H1 (cell line): ENCODE data around the gene CAPN11. TPM values are rescaled to one million over a fixed set of nuclear protein-coding genes. Genes with fewer than 3 reads are reported as not detected.

Source experiments
- CTCF ChIA-PET: fragments of 300-600 bp; sonication (Branson Sonifier 250); formaldehyde crosslinking; loops from one replicate; lab custom pipeline; 2021; ENCODE audit not compliant: partially characterized antibody; lab: Charles Lee
- POLR2A ChIA-PET: fragments of 300-600 bp; sonication (Branson Sonifier 250); formaldehyde crosslinking; loops from one replicate; lab custom pipeline; 2021; ENCODE audit warnings: inconsistent platforms; ENCODE audit not compliant: partially characterized antibody; lab: Charles Lee
- DNase-seq, 2 experiments: peaks; one replicate each; pipeline versions ENCODE4 v3.0.0 to v3.0.0-alpha.2; 2010 to 2022; ENCODE audit warnings: low spot score in 2 of 2, low read depth in 1 of 2, mixed read lengths in 1 of 2
- FAIRE-seq: peaks from 2 replicates; lab custom pipeline; 2011; peaks lifted over from hg19 to GRCh38; lab: Jason Lieb, UNC
- H2AFZ ChIP-seq: 2 replicates; pipeline ENCODE4 v1.8.1; 2012; ENCODE audit warnings: low read length, inconsistent platforms
- H2AK5ac ChIP-seq: 2 replicates; pipeline ENCODE4 v1.6.1; 2013; ENCODE audit warnings: low read depth, low read length
- H2BK120ac ChIP-seq: replicated peaks from 2 replicates; pipeline ENCODE3; 2013; ENCODE audit warnings: low read depth, low read length, inconsistent platforms
- H2BK12ac ChIP-seq: 2 replicates; pipeline ENCODE4 v1.6.1; 2013; ENCODE audit warnings: low read depth, low read length
- H2BK15ac ChIP-seq: 2 replicates; pipeline ENCODE4 v1.6.1; 2013; ENCODE audit warnings: low read length
- H2BK20ac ChIP-seq: 2 replicates; pipeline ENCODE4 v1.6.1; 2013; ENCODE audit warnings: low read length
- H2BK5ac ChIP-seq: 2 replicates; pipeline ENCODE4 v1.6.1; 2013; ENCODE audit warnings: low read depth, low read length
- H3K14ac ChIP-seq: 2 replicates; pipeline ENCODE4 v1.6.1; 2013; ENCODE audit warnings: inconsistent platforms; ENCODE audit not compliant: insufficient read length
- H3K18ac ChIP-seq: 2 replicates; pipeline ENCODE4 v1.6.1; 2013; ENCODE audit warnings: low read length; ENCODE audit errors: extremely low read depth
- H3K23ac ChIP-seq: 2 replicates; pipeline ENCODE4 v1.6.1; 2013; ENCODE audit warnings: inconsistent platforms; ENCODE audit not compliant: insufficient read length
- H3K23me2 ChIP-seq: 2 replicates; pipeline ENCODE4 v1.6.1; 2013; ENCODE audit warnings: low read depth, low read length
- H3K27ac ChIP-seq: 2 replicates; pipeline ENCODE4 v1.6.1; 2011; ENCODE audit warnings: low read depth, low read length, inconsistent platforms
- H3K27me3 ChIP-seq, 4 experiments: replicated peaks in 1 of 4; 1 replicate in 1 of 4; 2 replicates in 3 of 4; pipeline versions ENCODE4 v1.6.1 to v1.8.1; 2011 to 2013; ENCODE audit warnings: low read length in 3 of 4, mild to moderate bottlenecking in 3 of 4, inconsistent platforms in 2 of 4, mixed read lengths in 2 of 4, moderate library complexity in 1 of 4; ENCODE audit not compliant: control insufficient read depth in 3 of 4, insufficient read depth in 3 of 4; ENCODE audit errors: extremely low read depth in 1 of 4
- H3K36me3 ChIP-seq, 4 experiments: 2 replicates each; pipeline versions ENCODE4 v1.6.1 to v1.8.1; 2011 to 2013; ENCODE audit warnings: mild to moderate bottlenecking in 4 of 4, low read length in 3 of 4, moderate library complexity in 2 of 4, control low read depth in 1 of 4, inconsistent platforms in 1 of 4; ENCODE audit not compliant: insufficient read depth in 4 of 4, control insufficient read depth in 2 of 4
- H3K4ac ChIP-seq: replicated peaks from 2 replicates; pipeline ENCODE3; 2013; ENCODE audit warnings: low read length, low read depth, mixed read lengths, inconsistent platforms; ENCODE audit not compliant: insufficient read length
- H3K4me1 ChIP-seq, 4 experiments: replicated peaks in 1 of 4; 1 replicate in 1 of 4; 2 replicates in 3 of 4; pipeline versions ENCODE4 v1.6.1 to v1.8.1; 2011 to 2013; ENCODE audit warnings: low read length in 3 of 4, inconsistent platforms in 2 of 4, mixed read lengths in 1 of 4; ENCODE audit not compliant: insufficient read depth in 4 of 4, control insufficient read depth in 3 of 4
- H3K4me2 ChIP-seq, 2 experiments: 2 replicates each; pipeline versions ENCODE4 v1.6.1 to v1.8.1; 2011 to 2013; ENCODE audit warnings: low read depth in 2 of 2, low read length in 2 of 2, control low read depth in 1 of 2, inconsistent platforms in 1 of 2, mild to moderate bottlenecking in 1 of 2; ENCODE audit not compliant: insufficient read depth in 1 of 2
- H3K4me3 ChIP-seq, 4 experiments: fragments of 200-600, 300-600 bp in 1 of 4; sonication (generic), shearing (Covaris generic), sonication (Bioruptor Twin) in 1 of 4; 2 replicates each; pipeline versions ENCODE4 v1.5.1 to v1.8.1; 2011 to 2016; ENCODE audit warnings: low read length in 4 of 4, low read depth in 3 of 4, control low read depth in 2 of 4, inconsistent platforms in 2 of 4, mild to moderate bottlenecking in 2 of 4, mixed read lengths in 1 of 4, moderate library complexity in 1 of 4; ENCODE audit not compliant: insufficient read depth in 2 of 4; ENCODE audit errors: extremely low read depth in 1 of 4
- H3K56ac ChIP-seq: replicated peaks from 2 replicates; pipeline ENCODE3; 2013; ENCODE audit warnings: low read depth, mild to moderate bottlenecking, mixed read lengths, low read length, inconsistent platforms; ENCODE audit not compliant: insufficient read length
- H3K79me1 ChIP-seq: 2 replicates; pipeline ENCODE4 v1.6.1; 2013; ENCODE audit warnings: low read depth, low read length, control low read depth
- H3K79me2 ChIP-seq, 2 experiments: 2 replicates each; pipeline versions ENCODE4 v1.6.1 to v1.8.1; 2012 to 2013; ENCODE audit warnings: low read length in 2 of 2, mild to moderate bottlenecking in 2 of 2, inconsistent platforms in 1 of 2; ENCODE audit not compliant: insufficient read depth in 2 of 2, control insufficient read depth in 1 of 2
- H3K9ac ChIP-seq, 4 experiments: replicated peaks in 1 of 4; 1 replicate in 1 of 4; 2 replicates in 3 of 4; pipeline versions ENCODE4 v1.6.1 to v1.8.1; 2011 to 2013; ENCODE audit warnings: low read depth in 3 of 4, low read length in 3 of 4, control low read depth in 2 of 4, mild to moderate bottlenecking in 2 of 4, moderate library complexity in 2 of 4, inconsistent platforms in 1 of 4; ENCODE audit errors: extremely low read depth in 1 of 4
- H3K9me3 ChIP-seq, 2 experiments: 2 replicates each; pipeline versions ENCODE4 v1.6.1 to v1.8.1; 2012 to 2013; ENCODE audit warnings: mild to moderate bottlenecking in 2 of 2, moderate library complexity in 2 of 2, control low read depth in 1 of 2, inconsistent platforms in 1 of 2, low read depth in 1 of 2, low read length in 1 of 2, mixed read lengths in 1 of 2; ENCODE audit not compliant: insufficient read depth in 2 of 2
- H4K20me1 ChIP-seq, 2 experiments: replicated peaks in 1 of 2; 2 replicates each; pipeline versions ENCODE3 to v1.8.1; 2011 to 2013; ENCODE audit warnings: inconsistent platforms in 2 of 2, low read length in 2 of 2, mild to moderate bottlenecking in 1 of 2; ENCODE audit not compliant: insufficient read depth in 2 of 2, control insufficient read depth in 1 of 2
- H4K5ac ChIP-seq: 2 replicates; pipeline ENCODE4 v1.6.1; 2013; ENCODE audit warnings: low read length, low read depth, mixed read lengths, inconsistent platforms; ENCODE audit not compliant: insufficient read length
- H4K8ac ChIP-seq: 2 replicates; pipeline ENCODE4 v1.8.0; 2013; ENCODE audit warnings: mild to moderate bottlenecking, moderate library complexity, low read length, inconsistent platforms; ENCODE audit not compliant: insufficient read depth; ENCODE audit errors: extremely low read depth
- H4K91ac ChIP-seq: replicated peaks from 2 replicates; pipeline ENCODE3; 2013; ENCODE audit warnings: low read length, mixed read lengths, inconsistent platforms; ENCODE audit not compliant: insufficient read length
- BACH1 ChIP-seq: IDR thresholded peaks from 2 replicates; pipeline ENCODE4 v1.6.1; 2012; ENCODE audit warnings: low read length, improper control_type of control experiment
- CREB1 ChIP-seq: IDR thresholded peaks from 2 replicates; pipeline ENCODE4 v1.6.1; 2012; ENCODE audit warnings: inconsistent platforms
- E2F6 ChIP-seq: IDR thresholded peaks from 2 replicates; pipeline ENCODE4 v1.6.1; 2012; ENCODE audit warnings: inconsistent platforms
- KDM1A ChIP-seq: fragments of 200-600, 300-600 bp; sonication (generic); IDR thresholded peaks from 2 replicates; pipeline ENCODE4 v1.7.1; 2016; ENCODE audit warnings: mild to moderate bottlenecking, low read length, borderline replicate concordance
- RAD21 ChIP-seq, 2 experiments: IDR thresholded peaks in 1 of 2; conservative IDR thresholded peaks in 1 of 2; 2 replicates each; pipeline ENCODE4 v1.6.1; 2011; ENCODE audit warnings: low read depth in 2 of 2, low read length in 2 of 2, improper control_type of control experiment in 1 of 2, inconsistent platforms in 1 of 2, mild to moderate bottlenecking in 1 of 2, moderate library complexity in 1 of 2
- RFX5 ChIP-seq: IDR thresholded peaks from 2 replicates; pipeline ENCODE4 v1.6.1; 2011; ENCODE audit warnings: low read depth, low read length, improper control_type of control experiment, borderline replicate concordance
- SAP30 ChIP-seq: fragments of 300-600 bp; sonication (generic); IDR thresholded peaks from 2 replicates; pipeline ENCODE4 v1.7.1; 2012; ENCODE audit warnings: low read length, moderate library complexity, mild to moderate bottlenecking, inconsistent platforms; ENCODE audit not compliant: insufficient read depth, insufficient replicate concordance
- SP1 ChIP-seq: IDR thresholded peaks from 2 replicates; pipeline ENCODE4 v1.6.1; 2011; ENCODE audit warnings: low read depth, low read length
- SP2 ChIP-seq: IDR thresholded peaks from 2 replicates; pipeline ENCODE4 v1.6.1; 2012; ENCODE audit warnings: mild to moderate bottlenecking, low read length, inconsistent platforms
- TBP ChIP-seq: IDR thresholded peaks from 2 replicates; pipeline ENCODE4 v1.6.1; 2011; ENCODE audit warnings: low read depth, low read length, improper control_type of control experiment
- USF2 ChIP-seq: IDR thresholded peaks from 2 replicates; pipeline ENCODE4 v1.6.1; 2011; ENCODE audit warnings: low read length, improper control_type of control experiment
- WGBS, 2 experiments: shearing (Covaris generic) in 1 of 2; methylation state at CpG; one replicate each; pipeline versions ENCODE4 v1.1.6 to v1.1.7; 2013 to 2015; ENCODE audit warnings: low lambda C conversion rate in 2 of 2, mixed read lengths in 2 of 2, inconsistent platforms in 1 of 2, low coverage in 1 of 2, missing lambda C conversion rate in 1 of 2; ENCODE audit not compliant: insufficient replicate concordance in 2 of 2, insufficient coverage in 1 of 2, insufficient read length in 1 of 2; ENCODE audit errors: extremely low coverage in 1 of 2, missing lambda C conversion rate in 1 of 2; 5-methylcytosine and 5-hydroxymethylcytosine counted together
- polyA plus RNA-seq, 7 experiments: library from polyadenylated mRNA; depleted of rRNA in 3 of 7; stranded (reverse) in 5 of 7; unstranded in 2 of 7; fragments of >200 nt in 5 of 7; fragments of 200-250 nt in 2 of 7; gene quantifications; 1 replicate in 5 of 7; 2 replicates in 1 of 7; 4 replicates in 1 of 7; pipeline versions ENCODE4 v1.2.1 to v1.2.3, GENCODE V29; 2011 to 2013; ENCODE audit warnings: missing spikeins in 2 of 7, mixed read lengths in 2 of 7
- total RNA-seq: library from RNA; stranded (reverse); fragmentation: NEBNext Ultra II Directional; extraction: Animal tissue kit (Norgen Biotek cat#: 25700); gene quantifications from 2 replicates; pipeline ENCODE4 v1.2.1, GENCODE V29; 2021

Gene CAPN11
- total and polyA plus RNA-seq, 2 of the 8 experiments (the other 6 are each of a cell fraction or from before 2014, with no cell fraction given), result 0.95 to 0.97 TPM

- WGBS, 2 experiments, result 91% methylated on average over 5 of the region's 5 CpGs; no CpG with 5 or more reads in 1 of the 2 experiments
- peaks cover 9 to 28% (median 21%) of the 10 kb centered on the region in 4 experiments for H3K4me1 ChIP-seq
- H3K9me3 ChIP-seq, result no peaks in the 10 kb centered on the region
- no peak overlapping the region for H3K4me2 ChIP-seq
- ChIA-PET CTCF (interaction anchor here (1.3 to 19.4 kb wide), 9 partner anchors 7 to 133 kb away, joined by 3 to 287 read pairs (median 8); partner anchors contain the start of gene SLC35B2), POLR2A (interaction anchor here (0.6 to 21.0 kb wide), 7 partner anchors 7 to 1059 kb away, joined by 3 to 477 read pairs (median 13); partner anchors contain the start of genes HSP90AB1 and SLC35B2)
- no peak overlapping the region for H4K8ac ChIP-seq
- no peak for DNase-seq
- H3K18ac ChIP-seq, result no peak overlapping the region
- H4K20me1 ChIP-seq, result peaks cover 34 to 48% of the 10 kb centered on the region in 2 experiments
- H3K4me3 ChIP-seq, result no peak overlapping the region
- no peak overlapping the region; the same call in 1 of the 2 replicates for H2BK5ac ChIP-seq
- peaks cover 29% of the 10 kb centered on the region for H3K79me1 ChIP-seq
- H3K27ac ChIP-seq, result no peak overlapping the region
- H3K4ac ChIP-seq, result no peak overlapping the region
- no peak for FAIRE-seq
- no peak overlapping the region for H2AFZ ChIP-seq
- H3K23ac ChIP-seq, result no peak overlapping the region
- H3K9ac ChIP-seq, result no peak overlapping the region
- no peak overlapping the region for H2BK120ac ChIP-seq
- peaks cover 26 to 57% (median 45%) of the 10 kb centered on the region in 4 experiments for H3K36me3 ChIP-seq
- no peak overlapping the region for H2BK12ac ChIP-seq
- no peak overlapping the region for H2BK20ac ChIP-seq
- H3K79me2 ChIP-seq, result peaks cover 10 to 48% of the 10 kb centered on the region in 2 experiments; a peak in 3 of 4 replicates
- H2BK15ac ChIP-seq, result no peak overlapping the region
- H4K5ac ChIP-seq, result no peak overlapping the region
- H3K27me3 ChIP-seq, result no peaks in the 10 kb centered on the region
- H2AK5ac ChIP-seq, result no peak overlapping the region
- H4K91ac ChIP-seq, result no peak overlapping the region
- H3K23me2 ChIP-seq, result peaks cover 10% of the 10 kb centered on the region
- no peak overlapping the region for H3K56ac ChIP-seq
- H3K14ac ChIP-seq, result no peak overlapping the region
- TF ChIP-seq BACH1 (no peak), SP1 (no peak), SP2 (no peak), RAD21 (IDR thresholded peaks at IDR 0.05 in 1 of 2, conservative IDR thresholded peaks at IDR 0.05 in 1 of 2; ENCODE audit: low read depth in 2 of 2, low read length in 2 of 2) (no peak), SAP30 (no peak), CREB1 (no peak), E2F6 (no peak), TBP (no peak), RFX5 (no peak), KDM1A (no peak), USF2 (no peak)
These were observed 70.2 kb downstream of the CAPN11 start for GRCh38 chr6:44228836-44229235.
